Heart right ventricle (tissue), 16 donors: ENCODE measurements around the gene RTN4. TPM values are rescaled to one million over a fixed set of nuclear protein-coding genes. Genes with fewer than 3 reads are reported as not detected.
"Not testable (repeated sequence)": the region's sequence is repeated elsewhere in the genome, so short reads cannot be mapped to it uniquely, and the experiment has no call there.

Experiments used
- ATAC-seq, 8 donors: fragments of 200-7000 bp; cut with Tn5 transposase; one replicate each; pipeline ENCODE4 v1.9.1; 2020; ENCODE audit warnings: mild to moderate bottlenecking in 8 of 8, moderate library complexity in 8 of 8, moderate number of reproducible peaks in 1 of 8
- DNase-seq, 2 donors: peaks; one replicate each; pipeline ENCODE4 v3.0.0-alpha.2; 2020
- H3K27ac ChIP-seq, 10 donors: fragments of 200-600 bp; sonication (generic) in 2 of 10; one replicate each; pipeline versions ENCODE4 v1.5.0 to v1.8.0; 2020 to 2022; ENCODE audit warnings: mild to moderate bottlenecking in 3 of 10
- H3K27me3 ChIP-seq, 7 donors: fragments of 200-600 bp; one replicate each; pipeline ENCODE4 v1.8.0; 2021 to 2022; ENCODE audit warnings: mild to moderate bottlenecking in 2 of 7
- H3K36me3 ChIP-seq, 9 donors: fragments of 200-600 bp; sonication (generic) in 1 of 9; one replicate each; pipeline versions ENCODE4 v1.5.0 to v1.8.0; 2020 to 2022; ENCODE audit warnings: mild to moderate bottlenecking in 2 of 9
- H3K4me1 ChIP-seq, 9 donors: fragments of 200-600 bp; sonication (generic) in 1 of 9; one replicate each; pipeline versions ENCODE4 v1.5.0 to v1.8.0; 2020 to 2022; ENCODE audit warnings: mild to moderate bottlenecking in 4 of 9
- H3K4me3 ChIP-seq, 10 donors: fragments of 200-600 bp; sonication (generic) in 2 of 10; one replicate each; pipeline versions ENCODE4 v1.5.0 to v1.8.0; 2020 to 2022; ENCODE audit warnings: mild to moderate bottlenecking in 7 of 10, moderate library complexity in 2 of 10
- H3K9me3 ChIP-seq, 11 donors: fragments of 200-600 bp in 10 of 11; sonication (generic) in 2 of 11; one replicate each; pipeline versions ENCODE4 v1.5.0 to v1.8.0; 2013 to 2022; ENCODE audit warnings: mild to moderate bottlenecking in 2 of 11, control low read depth in 1 of 11, moderate library complexity in 1 of 11
- CTCF ChIP-seq, 9 donors: fragments of 200-600 bp; sonication (generic) in 2 of 9; IDR thresholded peaks; one replicate each; pipeline versions ENCODE4 v1.5.0 to v1.8.0; 2021 to 2022; ENCODE audit warnings: antibody characterized with exemption in 9 of 9, mild to moderate bottlenecking in 5 of 9, moderate library complexity in 1 of 9
- WGBS, 2 donors: extraction: QIAGEN DNeasy Blood & Tissue Kit; methylation state at CpG; one replicate each; pipeline ENCODE4 v1.1.7; 2013; ENCODE audit warnings: inconsistent platforms in 1 of 2; 5-methylcytosine and 5-hydroxymethylcytosine counted together
- intact Hi-C, 10 donors: fragments of 100-400 bp; cut with DNase I; formaldehyde crosslinking; loops; one replicate each; pipeline versions ENCODE4 v1.11.1 to v1.14.2; 2022
- polyA plus RNA-seq, 2 donors: library from polyadenylated mRNA; stranded (reverse); fragments of 200-250 nt; gene quantifications; one replicate each; pipeline ENCODE4 v1.2.3, GENCODE V29; 2013
- total RNA-seq, 10 donors: library from RNA; stranded (reverse); fragmentation: NEBNext Ultra II Directional in 3 of 10; extraction: Animal tissue kit (Norgen Biotek cat#: 25700) in 3 of 10; gene quantifications; one replicate each; pipeline versions ENCODE4 v1.2.1 to v1.2.4, GENCODE V29; 2021 to 2023
- donor health status: Arrhythmogenic right ventricular cardiomyopathy.
- donor health status: ischemic (EF 13 %, LVEDD 7.1; RV severe dilation, severe dysfunction).
- donor health status: healthy with polysubstance abuse.
- donor health status: DM: no; HTN: yes; CAD: no.
- donor health status: DM: no; HTN: no; CAD: no.
- donor health status: ischemic (EF 25% LVEDD 6.9; RV normal size, moderate dysfunction).
- donor health status: ischemic (EF 25% LVEDD 5.7; RV mildly dilated, moderate dysfunction).
- donor health status: healthy.
- donor health status: DM: yes; HTN: yes; CAD: no.
- donor health status: Ischemic cardiomyopathy.
- donor health status: ischemic (EF 35%, LVEDD 5.7; RV mildly dilated, moderate dysfunction).
- donor health status: nonischemic (EF 11% LVEDD 7.7; RV severe dilation, severe dysfunction).
- donor health status: DM: yes; HTN: yes; CAD: no.
- donor health status: PGD.
- donor health status: ischemic (EF 29% LVEDD 5.4; RV normal size, mild dysfunction).
- donor health status: nonischemic (EF 23%, LVEDD 6.1; RV moderate dilation, normal function).

Gene RTN4
- total and polyA plus RNA-seq, 12 donors, result 40.6 to 163 (median 95.3) TPM

- ATAC-seq, result no peak
- no peaks in the 10 kb centered on the region for H3K36me3 ChIP-seq
- no peaks in the 10 kb centered on the region for H3K27me3 ChIP-seq
- intact Hi-C loops, result no loop called here
- peaks cover 0 to 24% (median 0%) of the 10 kb centered on the region in 11 donors for H3K9me3 ChIP-seq
- 87 to 96% methylated on average over 7 of the region's 7 CpGs for WGBS, 2 donors
- TF ChIP-seq CTCF (IDR thresholded peaks at IDR 0.05), result no peak
- no peak overlapping the region for H3K4me3 ChIP-seq
- peaks cover 0 to 17% (median 6%) of the 10 kb centered on the region in 9 donors for H3K4me1 ChIP-seq
- no peak for DNase-seq
- H3K27ac ChIP-seq, result no peak overlapping the region
Observed at GRCh38 chr2:55080204-55080738, 30.0 kb upstream of the RTN4 start.

GRCh38 chr2:55078956-55079355 lies 28.7 kb upstream of the RTN4 start:
- Histone ChIP-seq H3K27me3 (no peaks in the 10 kb centered on the region), H3K27ac (no peak overlapping the region), H3K4me3 (no peak overlapping the region), H3K36me3 (no peaks in the 10 kb centered on the region), H3K9me3 (peaks cover 0 to 29% (median 0%) of the 10 kb centered on the region in 11 donors), H3K4me1 (peaks cover 0 to 17% (median 5%) of the 10 kb centered on the region in 9 donors)
- no peak for TF ChIP-seq CTCF (IDR thresholded peaks at IDR 0.05)
- ATAC-seq (no peak), DNase-seq (no peak)
- intact Hi-C loops, result no loop called here
- 79 to 84% methylated on average over 2 of the region's 2 CpGs for WGBS, 2 donors

GRCh38 chr2:55076721-55077120 lies 26.5 kb upstream of the RTN4 start:
- H3K4me1 ChIP-seq, result no peaks in the 10 kb centered on the region
- 90 to 92% methylated on average over 9 of the region's 9 CpGs for WGBS, 2 donors
- no peak for TF ChIP-seq CTCF (IDR thresholded peaks at IDR 0.05)
- H3K9me3 ChIP-seq, result peaks cover 0 to 29% (median 0%) of the 10 kb centered on the region in 11 donors
- ATAC-seq (no peak), DNase-seq (no peak)
- H3K27me3 ChIP-seq, result no peaks in the 10 kb centered on the region
- intact Hi-C loops, result no loop called here
- no peaks in the 10 kb centered on the region for H3K36me3 ChIP-seq
- no peak overlapping the region for H3K27ac ChIP-seq
- no peak overlapping the region for H3K4me3 ChIP-seq

- H3K36me3 ChIP-seq, DNase-seq, H3K4me1 ChIP-seq, ATAC-seq, H3K4me3 ChIP-seq, H3K27me3 ChIP-seq, H3K27ac ChIP-seq, intact Hi-C loops: not testable (repeated sequence)
- 88 to 92% methylated on average over 1 of the region's 1 CpG for WGBS, 2 donors
- peaks cover 0 to 29% (median 0%) of the 10 kb centered on the region in 11 donors for H3K9me3 ChIP-seq
Observed at GRCh38 chr2:55076019-55076418, 25.8 kb upstream of the RTN4 start.
